ENCODE results near the gene FGD3.
"Not testable (repeated sequence)": the region's sequence is repeated elsewhere in the genome, so short reads cannot be mapped to it uniquely, and the experiment has no call there.

The FGD3 gene

GRCh38 chr9:93010704-93011103, 63.4 kb downstream of the FGD3 start:
- no peak for DNase-seq

GRCh38 chr9:93011114-93011513, 63.8 kb downstream of the FGD3 start:
- no peak for DNase-seq

GRCh38 chr9:93012963-93013855, 65.9 kb downstream of the FGD3 start:
- DNase-seq = no peak

GRCh38 chr9:93013856-93014582, 66.7 kb downstream of the FGD3 start:
- no peak for DNase-seq

GRCh38 chr9:93015190-93015589, 67.9 kb downstream of the FGD3 start:
- not testable (repeated sequence) for DNase-seq

- DNase-seq = no peak
Observed at GRCh38 chr9:93017621-93018020, 70.3 kb downstream of the FGD3 start.

GRCh38 chr9:93020151-93020550, 72.8 kb downstream of the FGD3 start:
- DNase-seq = no peak

- peak in 1 of 2 donors; percentile 40 for DNase-seq
Observed at GRCh38 chr9:93020771-93021670, 73.7 kb downstream of the FGD3 start.

GRCh38 chr9:93022066-93022465, 74.7 kb downstream of the FGD3 start:
- DNase-seq = no peak

- no peak for DNase-seq
Observed at GRCh38 chr9:93022721-93023520, 75.6 kb downstream of the FGD3 start.

GRCh38 chr9:93023521-93023815, 76.1 kb downstream of the FGD3 start:
- DNase-seq = no peak

- no peak for DNase-seq
Observed at GRCh38 chr9:93024646-93024910, 77.3 kb downstream of the FGD3 start.

- no peak for DNase-seq
Observed at GRCh38 chr9:93024986-93025630, 77.8 kb downstream of the FGD3 start.

GRCh38 chr9:93025736-93026135, 78.4 kb downstream of the FGD3 start:
- no peak for DNase-seq

GRCh38 chr9:93026640-93027039, 79.3 kb downstream of the FGD3 start:
- no peak for DNase-seq

- DNase-seq = no peak
Observed at GRCh38 chr9:93027750-93028149, 80.4 kb downstream of the FGD3 start.

GRCh38 chr9:93028448-93029006, 81.2 kb downstream of the FGD3 start:
- DNase-seq = peak; percentile 57 to 88

- no peak for DNase-seq
Observed at GRCh38 chr9:93030642-93031628, 83.6 kb downstream of the FGD3 start.

GRCh38 chr9:93031629-93032430, 84.5 kb downstream of the FGD3 start:
- peak; percentile 84 to 90 for DNase-seq
